Stomach (tissue), 4 donors: ENCODE data around the gene BNIP2.

Experiments
- EP300 ChIP-seq: sonication (generic); formaldehyde crosslinking; IDR thresholded peaks from one replicate; pipeline ENCODE4 v1.6.1; 2017; ENCODE audit warnings: antibody characterized with exemption
- POLR2A ChIP-seq, 4 donors: fragments of 450-650 bp; IDR thresholded peaks; one replicate each; pipeline ENCODE4 v1.6.1; 2016; ENCODE audit warnings: antibody characterized with exemption in 4 of 4, control low read depth in 2 of 4, mild to moderate bottlenecking in 1 of 4, moderate library complexity in 1 of 4
- TF ChIP-seq, protein P1 (sequence below), 7 experiments: fragments of 450-650 bp in 4 of 7; fragments of 200-600 bp in 3 of 7; sonication (generic) in 3 of 7; IDR thresholded peaks; one replicate each; pipeline ENCODE4 v1.5.1; 2016 to 2019; ENCODE audit warnings: antibody characterized with exemption in 7 of 7, control low read depth in 2 of 7, mild to moderate bottlenecking in 1 of 7

DNA sequence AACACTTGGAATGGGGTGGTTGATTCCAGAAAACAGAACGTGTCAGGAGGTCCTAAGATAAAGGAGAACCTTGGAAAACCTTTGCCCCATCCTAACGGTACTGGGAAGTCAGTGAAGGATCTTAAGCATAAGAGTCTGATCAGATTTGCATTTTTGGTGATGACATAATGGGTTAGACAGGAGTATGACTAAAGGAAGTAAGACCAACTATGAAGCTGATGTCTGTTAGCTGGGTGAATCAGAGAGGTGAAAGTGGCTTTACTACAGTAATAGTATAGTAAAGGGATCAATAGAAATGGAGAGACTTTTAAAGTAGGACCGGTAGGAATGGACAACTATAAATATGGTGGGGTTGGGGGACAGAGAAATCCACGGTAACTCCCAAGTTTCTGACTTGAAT lies 44.4 kb downstream of the BNIP2 start:
- TF ChIP-seq, protein P1, sequence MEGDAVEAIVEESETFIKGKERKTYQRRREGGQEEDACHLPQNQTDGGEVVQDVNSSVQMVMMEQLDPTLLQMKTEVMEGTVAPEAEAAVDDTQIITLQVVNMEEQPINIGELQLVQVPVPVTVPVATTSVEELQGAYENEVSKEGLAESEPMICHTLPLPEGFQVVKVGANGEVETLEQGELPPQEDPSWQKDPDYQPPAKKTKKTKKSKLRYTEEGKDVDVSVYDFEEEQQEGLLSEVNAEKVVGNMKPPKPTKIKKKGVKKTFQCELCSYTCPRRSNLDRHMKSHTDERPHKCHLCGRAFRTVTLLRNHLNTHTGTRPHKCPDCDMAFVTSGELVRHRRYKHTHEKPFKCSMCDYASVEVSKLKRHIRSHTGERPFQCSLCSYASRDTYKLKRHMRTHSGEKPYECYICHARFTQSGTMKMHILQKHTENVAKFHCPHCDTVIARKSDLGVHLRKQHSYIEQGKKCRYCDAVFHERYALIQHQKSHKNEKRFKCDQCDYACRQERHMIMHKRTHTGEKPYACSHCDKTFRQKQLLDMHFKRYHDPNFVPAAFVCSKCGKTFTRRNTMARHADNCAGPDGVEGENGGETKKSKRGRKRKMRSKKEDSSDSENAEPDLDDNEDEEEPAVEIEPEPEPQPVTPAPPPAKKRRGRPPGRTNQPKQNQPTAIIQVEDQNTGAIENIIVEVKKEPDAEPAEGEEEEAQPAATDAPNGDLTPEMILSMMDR (IDR thresholded peaks at IDR 0.05) = no peak
- no peak for TF ChIP-seq POLR2A (IDR thresholded peaks at IDR 0.05)
- no peak for TF ChIP-seq EP300
